OCI-LY1 (cell line): ENCODE results near the gene DNAJB6.

Experiments used
- EZH2 ChIP-seq: fragments of 200-600 bp; sonication (generic), shearing (Covaris generic); IDR thresholded peaks from 2 replicates; pipeline ENCODE4 v1.8.0; 2017; ENCODE audit warnings: borderline replicate concordance, mixed run types, mild to moderate bottlenecking, antibody characterized with exemption, low read length, moderate library complexity, mixed read lengths
- TF ChIP-seq, protein P1 (sequence below): fragments of 200-600 bp; sonication (generic), shearing (Covaris generic); IDR thresholded peaks from 2 replicates; pipeline ENCODE4 v1.5.1; 2017; ENCODE audit warnings: mild to moderate bottlenecking, antibody characterized with exemption, low read length, moderate library complexity, mixed read lengths

DNA sequence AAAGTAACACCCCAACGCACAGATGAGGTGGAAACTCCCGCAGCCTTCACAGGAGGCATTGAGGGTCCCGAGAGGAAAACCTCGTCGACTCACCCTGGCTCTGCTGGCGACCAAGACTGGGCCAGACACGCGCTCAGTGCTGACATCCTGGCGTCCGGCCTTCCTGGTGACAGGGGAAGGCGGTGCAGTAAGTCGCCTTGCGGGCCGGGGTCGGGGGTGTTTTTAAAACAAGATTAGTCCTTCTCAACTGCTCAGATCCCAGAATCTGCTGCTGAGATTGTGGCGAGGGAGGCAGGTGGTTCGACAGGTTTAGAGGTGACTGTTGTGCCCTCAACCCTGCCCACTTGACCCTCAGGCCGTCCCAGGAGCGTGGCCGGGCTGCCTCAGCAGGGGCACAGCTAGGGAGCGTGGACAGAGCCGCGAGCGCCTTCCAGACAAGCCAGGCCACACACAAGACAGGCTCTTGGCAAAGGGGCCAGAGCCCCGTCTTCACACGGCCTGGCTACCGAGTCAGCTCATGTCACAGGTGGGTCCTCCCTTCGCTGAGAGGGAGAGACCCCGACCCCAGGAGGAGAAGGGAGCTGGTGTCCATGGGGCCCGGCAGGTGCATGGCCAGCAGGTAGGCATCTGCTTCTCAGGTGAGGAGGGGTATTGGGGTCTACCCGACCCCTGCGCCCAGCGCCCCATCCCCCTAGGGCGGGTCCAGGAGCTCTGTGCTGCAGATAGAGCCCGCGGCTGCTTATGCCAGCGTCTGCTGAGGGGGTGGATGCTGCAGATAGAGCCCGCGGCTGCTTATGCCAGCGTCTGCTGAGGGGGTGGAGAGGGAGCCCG is 81.6 kb downstream of the DNAJB6 start:
- TF ChIP-seq, protein P1, sequence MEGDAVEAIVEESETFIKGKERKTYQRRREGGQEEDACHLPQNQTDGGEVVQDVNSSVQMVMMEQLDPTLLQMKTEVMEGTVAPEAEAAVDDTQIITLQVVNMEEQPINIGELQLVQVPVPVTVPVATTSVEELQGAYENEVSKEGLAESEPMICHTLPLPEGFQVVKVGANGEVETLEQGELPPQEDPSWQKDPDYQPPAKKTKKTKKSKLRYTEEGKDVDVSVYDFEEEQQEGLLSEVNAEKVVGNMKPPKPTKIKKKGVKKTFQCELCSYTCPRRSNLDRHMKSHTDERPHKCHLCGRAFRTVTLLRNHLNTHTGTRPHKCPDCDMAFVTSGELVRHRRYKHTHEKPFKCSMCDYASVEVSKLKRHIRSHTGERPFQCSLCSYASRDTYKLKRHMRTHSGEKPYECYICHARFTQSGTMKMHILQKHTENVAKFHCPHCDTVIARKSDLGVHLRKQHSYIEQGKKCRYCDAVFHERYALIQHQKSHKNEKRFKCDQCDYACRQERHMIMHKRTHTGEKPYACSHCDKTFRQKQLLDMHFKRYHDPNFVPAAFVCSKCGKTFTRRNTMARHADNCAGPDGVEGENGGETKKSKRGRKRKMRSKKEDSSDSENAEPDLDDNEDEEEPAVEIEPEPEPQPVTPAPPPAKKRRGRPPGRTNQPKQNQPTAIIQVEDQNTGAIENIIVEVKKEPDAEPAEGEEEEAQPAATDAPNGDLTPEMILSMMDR = no peak
- TF ChIP-seq EZH2 = no peak
